Caco-2 (cell line): ENCODE data around the gene TET3. TPM values are rescaled to one million over a fixed set of nuclear protein-coding genes. Genes with fewer than 3 reads are reported as not detected.

ENCODE experiments used
- BruUV-seq: library from RNA; stranded (reverse); fragments of 400-500 nt; replicated peaks from 2 replicates; lab custom pipeline; 2021; lab: Mats Ljungman, UMichigan
- CTCF ChIA-PET: fragments of 300-600 bp; sonication (Branson Sonifier 250); formaldehyde crosslinking; loops from one replicate; lab custom pipeline; 2022; ENCODE audit warnings: antibody characterized with exemption; lab: Charles Lee
- POLR2A ChIA-PET: fragments of 300-600 bp; sonication (Branson Sonifier 250); formaldehyde crosslinking; loops from one replicate; lab custom pipeline; 2022; ENCODE audit warnings: antibody characterized with exemption; lab: Charles Lee
- DNase-seq, 2 experiments: peaks; one replicate each; pipeline versions ENCODE4 v3.0.0 to v3.0.0-alpha.2; 2020 to 2022
- H3K27me3 ChIP-seq: replicated peaks from 2 replicates; pipeline ENCODE4 v1.6.0; 2011; ENCODE audit warnings: low read length; ENCODE audit not compliant: control insufficient read depth, insufficient read depth
- H3K36me3 ChIP-seq: 2 replicates; pipeline ENCODE4 v1.5.1; 2011; ENCODE audit warnings: low read length; ENCODE audit not compliant: control insufficient read depth, insufficient read depth
- H3K4me1 ChIP-seq: fragments of 250-450 bp; sonication (Bioruptor Pico); 2 replicates; pipeline ENCODE4 v1.5.1; 2020; ENCODE audit warnings: mild to moderate bottlenecking
- H3K4me3 ChIP-seq: 2 replicates; pipeline ENCODE4 v1.5.1; 2011; ENCODE audit warnings: low read depth, mild to moderate bottlenecking, control low read depth, low read length
- H3K9me3 ChIP-seq: fragments of 250-450 bp; sonication (Bioruptor Pico); 2 replicates; pipeline ENCODE4 v1.5.1; 2020; ENCODE audit warnings: mild to moderate bottlenecking, moderate library complexity
- H3K27ac Mint-ChIP-seq: one replicate; pipeline ENCODE4 v1.8.0; 2022; ENCODE audit warnings: mixed read lengths; ENCODE audit not compliant: unreplicated experiment
- H3K27me3 Mint-ChIP-seq: one replicate; pipeline ENCODE4 v1.8.0; 2022; ENCODE audit warnings: mixed read lengths; ENCODE audit not compliant: insufficient read depth, unreplicated experiment
- H3K36me3 Mint-ChIP-seq: one replicate; pipeline ENCODE4 v1.8.0; 2022; ENCODE audit warnings: mild to moderate bottlenecking, mixed read lengths; ENCODE audit not compliant: insufficient read depth, unreplicated experiment
- H3K4me1 Mint-ChIP-seq: one replicate; pipeline ENCODE4 v1.8.0; 2022; ENCODE audit warnings: low read depth, mixed read lengths; ENCODE audit not compliant: unreplicated experiment
- H3K4me3 Mint-ChIP-seq: one replicate; pipeline ENCODE4 v1.8.0; 2022; ENCODE audit warnings: mild to moderate bottlenecking, moderate library complexity, mixed read lengths; ENCODE audit not compliant: unreplicated experiment
- H3K9me3 Mint-ChIP-seq: one replicate; pipeline ENCODE4 v1.8.0; 2022; ENCODE audit warnings: mixed read lengths; ENCODE audit not compliant: unreplicated experiment
- intact Hi-C: fragments of 100-400 bp; cut with micrococcal nuclease; formaldehyde crosslinking; loops from one replicate; pipeline ENCODE4 v1.10.0; 2022; ENCODE audit not compliant: unreplicated experiment
- total RNA-seq: library from RNA; stranded (reverse); gene quantifications from 2 replicates; pipeline ENCODE4 v1.2.3, GENCODE V29; 2022
- TF ChIP-seq, protein P1 (sequence below), 2 experiments: fragments of 200-600 bp in 1 of 2; IDR thresholded peaks; 1 replicate in 1 of 2; 2 replicates in 1 of 2; pipeline versions ENCODE4 v1.5.1 to v1.8.0; 2011 to 2022; ENCODE audit warnings: antibody characterized with exemption in 1 of 2, control low read depth in 1 of 2, inconsistent platforms in 1 of 2, low read depth in 1 of 2, low read length in 1 of 2, mild to moderate bottlenecking in 1 of 2, moderate library complexity in 1 of 2; ENCODE audit not compliant: insufficient read depth in 1 of 2, severe bottlenecking in 1 of 2, unreplicated experiment in 1 of 2

TET3 gene
- total RNA-seq, 1 experiment from 2014 or later, result 27.5 TPM

DNA sequence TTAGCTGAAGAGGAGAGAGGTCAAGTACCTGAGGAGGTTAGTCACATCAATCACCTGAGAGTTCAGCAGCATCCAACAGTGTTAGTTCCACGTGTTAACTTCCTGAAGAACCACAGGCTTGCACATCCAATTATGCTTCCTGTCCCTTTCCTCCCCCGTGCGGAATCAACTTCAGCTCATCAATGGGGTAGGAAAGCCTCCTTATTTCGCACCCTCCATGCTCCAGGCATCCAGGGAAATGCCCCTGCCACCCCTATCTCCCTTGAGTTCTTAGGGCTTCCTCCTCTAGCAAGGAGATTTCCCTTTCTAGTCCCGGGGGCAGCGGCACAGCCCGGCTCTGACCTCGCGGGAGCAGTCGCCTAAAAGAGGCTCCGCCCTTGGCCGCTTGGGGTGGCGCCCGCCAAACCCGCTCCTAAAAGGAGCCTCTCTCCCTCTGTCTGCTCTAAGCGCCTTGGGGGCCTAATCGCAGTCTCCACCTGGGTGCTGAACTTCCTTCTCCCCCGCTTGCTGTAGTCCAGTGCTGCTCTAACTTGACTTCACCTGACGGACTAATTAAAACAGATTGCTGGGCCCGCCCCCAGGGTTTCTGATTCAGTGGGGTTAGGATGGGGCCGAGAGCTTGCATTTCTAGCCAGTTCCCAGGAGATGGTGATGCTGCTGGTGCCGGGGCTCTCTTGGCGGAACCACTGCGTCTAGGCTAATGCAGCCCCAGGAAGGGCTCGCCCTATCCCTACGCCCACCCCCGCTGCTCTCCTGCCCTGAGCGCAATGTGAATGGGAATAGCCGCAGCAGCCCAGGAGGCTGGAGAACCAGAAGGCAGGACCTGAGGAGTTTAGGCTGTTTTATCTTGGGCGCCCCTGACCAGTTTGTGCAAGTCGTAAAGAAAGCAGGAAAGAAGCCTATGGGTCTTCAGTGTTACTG lies 3.4 kb upstream of the TET3 start:
- POLR2A ChIA-PET, result no interaction called here
- H3K4me3 Mint-ChIP-seq, result peak overlapping the region; percentile 88
- H3K9me3 Mint-ChIP-seq, result no peaks in the 10 kb centered on the region
- peak overlapping the region; percentile 60 for H3K27ac Mint-ChIP-seq
- H3K27me3 Mint-ChIP-seq, result peaks cover 20% of the 10 kb centered on the region
- CTCF ChIA-PET, result no interaction called here
- Histone ChIP-seq H3K4me3 (peak overlapping the region; percentile 23), H3K36me3 (no peaks in the 10 kb centered on the region), H3K9me3 (no peaks in the 10 kb centered on the region), H3K4me1 (peaks cover 42% of the 10 kb centered on the region), H3K27me3 (peaks cover 3% of the 10 kb centered on the region)
- TF ChIP-seq, protein P1, sequence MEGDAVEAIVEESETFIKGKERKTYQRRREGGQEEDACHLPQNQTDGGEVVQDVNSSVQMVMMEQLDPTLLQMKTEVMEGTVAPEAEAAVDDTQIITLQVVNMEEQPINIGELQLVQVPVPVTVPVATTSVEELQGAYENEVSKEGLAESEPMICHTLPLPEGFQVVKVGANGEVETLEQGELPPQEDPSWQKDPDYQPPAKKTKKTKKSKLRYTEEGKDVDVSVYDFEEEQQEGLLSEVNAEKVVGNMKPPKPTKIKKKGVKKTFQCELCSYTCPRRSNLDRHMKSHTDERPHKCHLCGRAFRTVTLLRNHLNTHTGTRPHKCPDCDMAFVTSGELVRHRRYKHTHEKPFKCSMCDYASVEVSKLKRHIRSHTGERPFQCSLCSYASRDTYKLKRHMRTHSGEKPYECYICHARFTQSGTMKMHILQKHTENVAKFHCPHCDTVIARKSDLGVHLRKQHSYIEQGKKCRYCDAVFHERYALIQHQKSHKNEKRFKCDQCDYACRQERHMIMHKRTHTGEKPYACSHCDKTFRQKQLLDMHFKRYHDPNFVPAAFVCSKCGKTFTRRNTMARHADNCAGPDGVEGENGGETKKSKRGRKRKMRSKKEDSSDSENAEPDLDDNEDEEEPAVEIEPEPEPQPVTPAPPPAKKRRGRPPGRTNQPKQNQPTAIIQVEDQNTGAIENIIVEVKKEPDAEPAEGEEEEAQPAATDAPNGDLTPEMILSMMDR (IDR thresholded peaks at IDR 0.05; ENCODE audit: insufficient read depth in 1 of 2, low read depth in 1 of 2, low read length in 1 of 2, severe bottlenecking in 1 of 2, unreplicated experiment in 1 of 2), result no peak
- BruUV-seq, result no TSS peak
- H3K4me1 Mint-ChIP-seq, result peaks cover 33% of the 10 kb centered on the region
- DNase-seq, result peak; percentile 57 to 67
- intact Hi-C loops, result loop anchor here (2.0 to 5.0 kb wide), 2 partner anchors 25 to 141 kb away; no protein-coding TSS in a partner anchor
- peaks cover 21% of the 10 kb centered on the region for H3K36me3 Mint-ChIP-seq

DNA sequence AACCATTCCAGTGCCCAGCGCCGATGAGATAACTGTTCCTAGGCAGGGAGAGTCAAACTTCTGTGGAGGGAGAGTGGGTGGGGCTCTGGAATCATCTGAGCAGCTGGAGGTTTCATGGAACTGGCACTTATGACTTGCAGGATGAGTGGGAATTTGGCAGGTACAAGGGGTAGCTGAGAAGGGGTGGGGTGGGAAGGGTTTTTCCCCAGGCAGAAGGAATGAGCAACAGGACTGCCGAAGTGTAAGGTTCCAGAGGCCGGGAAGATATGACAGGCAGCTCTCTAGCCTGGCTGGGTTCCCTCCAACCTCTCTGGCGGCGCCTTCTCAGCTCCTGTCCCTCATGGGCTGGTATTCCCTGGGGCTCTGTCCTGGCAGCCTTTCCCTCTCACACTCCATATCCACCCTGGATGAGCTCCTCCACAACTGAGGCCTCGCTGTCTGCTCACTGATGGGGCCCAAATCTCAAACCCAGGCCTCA lies 2.5 kb upstream of the TET3 start:
- H3K9me3 Mint-ChIP-seq, result no peaks in the 10 kb centered on the region
- no peak for DNase-seq
- no peak overlapping the region for H3K27ac Mint-ChIP-seq
- TF ChIP-seq, protein P1 (IDR thresholded peaks at IDR 0.05; ENCODE audit: insufficient read depth in 1 of 2, low read depth in 1 of 2, low read length in 1 of 2, severe bottlenecking in 1 of 2, unreplicated experiment in 1 of 2), result no peak
- peaks cover 18% of the 10 kb centered on the region for H3K27me3 Mint-ChIP-seq
- intact Hi-C loops, result loop anchor here (5.0 kb wide), 1 partner anchor 140 kb away; no protein-coding TSS in a partner anchor
- peaks cover 30% of the 10 kb centered on the region for H3K36me3 Mint-ChIP-seq
- no TSS peak for BruUV-seq
- Histone ChIP-seq H3K9me3 (no peaks in the 10 kb centered on the region), H3K27me3 (peaks cover 3% of the 10 kb centered on the region), H3K36me3 (0 out of 2 replicates have a peak, but pooled peaks cover 2% of the 10 kb centered on the region), H3K4me3 (no peak overlapping the region), H3K4me1 (peaks cover 50% of the 10 kb centered on the region)
- ChIA-PET CTCF (no interaction called here), POLR2A (no interaction called here)
- H3K4me1 Mint-ChIP-seq, result peaks cover 39% of the 10 kb centered on the region
- H3K4me3 Mint-ChIP-seq, result peak overlapping the region; percentile 88

DNA sequence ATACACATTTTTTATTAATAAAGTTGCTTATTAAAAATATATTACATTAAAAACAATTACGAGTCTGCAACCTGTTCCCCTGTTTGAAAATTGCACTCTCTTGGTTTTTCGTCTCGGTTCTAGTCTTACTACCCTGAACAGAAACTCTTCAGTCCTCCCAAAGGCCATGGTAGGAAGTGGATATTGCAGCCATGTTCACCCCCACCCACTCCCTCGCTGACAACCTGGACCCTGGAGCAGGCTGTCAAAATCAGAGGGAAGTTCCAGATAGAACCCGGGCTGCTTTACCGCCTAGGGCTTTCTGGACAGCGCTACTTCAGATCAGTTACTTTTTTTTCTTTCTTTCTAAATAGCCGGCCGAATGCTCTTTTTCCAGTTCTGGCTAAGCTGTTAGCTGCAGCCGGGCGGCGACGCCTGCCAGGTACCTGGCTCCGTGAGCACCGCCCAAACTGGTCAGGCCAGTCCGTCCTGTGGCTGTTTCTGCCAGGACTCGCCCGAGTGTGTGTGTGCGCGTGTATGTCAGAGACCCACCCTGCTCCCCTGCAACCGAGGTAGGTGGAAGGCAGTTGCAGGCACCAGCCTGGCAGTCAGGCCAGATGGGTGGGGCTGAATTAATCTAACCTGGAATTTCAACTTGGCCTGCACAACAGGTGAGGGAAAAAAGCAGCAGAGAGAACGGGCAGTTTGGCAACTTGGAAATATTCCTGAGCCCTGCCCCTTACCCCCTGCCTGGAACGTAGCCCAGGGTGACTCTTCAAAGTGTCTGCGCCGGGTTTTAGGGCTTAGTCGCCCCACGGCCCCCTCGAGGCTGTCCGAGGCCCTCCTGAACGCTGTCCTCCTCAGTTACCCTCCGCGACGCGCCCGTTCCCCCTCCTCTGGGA lies 1.1 kb upstream of the TET3 start:
- H3K4me1 Mint-ChIP-seq, result peaks cover 41% of the 10 kb centered on the region
- peak; percentile 94 to 96 for DNase-seq
- peak overlapping the region; percentile 95 for H3K4me3 Mint-ChIP-seq
- Histone ChIP-seq H3K4me3 (peak overlapping the region; percentile 87), H3K9me3 (no peaks in the 10 kb centered on the region), H3K4me1 (peaks cover 55% of the 10 kb centered on the region), H3K36me3 (peaks cover 5% of the 10 kb centered on the region; the same call in 1 of the 2 replicates), H3K27me3 (no peaks in the 10 kb centered on the region)
- peak overlapping the region; percentile 99 for H3K27ac Mint-ChIP-seq
- no TSS peak for BruUV-seq
- H3K36me3 Mint-ChIP-seq, result peaks cover 39% of the 10 kb centered on the region
- H3K27me3 Mint-ChIP-seq, result peaks cover 14% of the 10 kb centered on the region
- no peaks in the 10 kb centered on the region for H3K9me3 Mint-ChIP-seq
- ChIA-PET POLR2A (no interaction called here), CTCF (no interaction called here)
- intact Hi-C loops, result loop anchor here (1.0 to 5.0 kb wide), 3 partner anchors 57 to 155 kb away; partner anchors contain the start of genes DGUOK and STAMBP
- TF ChIP-seq, protein P1 (IDR thresholded peaks at IDR 0.05; ENCODE audit: insufficient read depth in 1 of 2, low read depth in 1 of 2, low read length in 1 of 2, severe bottlenecking in 1 of 2, unreplicated experiment in 1 of 2), result peak in 1 of 2 experiments; percentile 25
